GM21723 (cell line): Measurements from ENCODE around the gene TTR.

Experiments used
- ATAC-seq: cut with Tn5 transposase; IDR thresholded peaks from one replicate; pipeline ENCODE4 v1.9.1; 2021; ENCODE audit warnings: mild to moderate bottlenecking, moderate library complexity; ENCODE audit not compliant: unreplicated experiment

The TTR gene

DNA sequence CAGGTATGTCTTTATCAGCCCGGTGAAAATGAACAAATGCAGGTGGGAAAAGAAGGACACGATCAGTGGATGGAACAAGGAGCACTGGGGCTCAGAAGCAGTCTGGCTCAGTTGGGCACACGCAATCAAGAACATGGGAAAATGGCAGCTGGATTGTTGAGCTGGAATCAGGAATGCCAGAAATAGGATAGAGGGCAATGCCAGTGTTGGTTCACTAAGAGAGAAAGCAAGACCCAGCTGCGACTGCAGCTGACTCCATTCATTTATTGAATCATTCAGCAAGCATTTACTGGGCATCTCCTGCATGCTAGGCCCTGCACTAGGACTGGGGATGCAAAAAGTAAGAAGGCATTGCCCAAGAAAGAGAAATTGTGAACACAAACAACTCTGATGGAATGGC lies 13.6 kb upstream of the TTR start:
- no peak for ATAC-seq

DNA sequence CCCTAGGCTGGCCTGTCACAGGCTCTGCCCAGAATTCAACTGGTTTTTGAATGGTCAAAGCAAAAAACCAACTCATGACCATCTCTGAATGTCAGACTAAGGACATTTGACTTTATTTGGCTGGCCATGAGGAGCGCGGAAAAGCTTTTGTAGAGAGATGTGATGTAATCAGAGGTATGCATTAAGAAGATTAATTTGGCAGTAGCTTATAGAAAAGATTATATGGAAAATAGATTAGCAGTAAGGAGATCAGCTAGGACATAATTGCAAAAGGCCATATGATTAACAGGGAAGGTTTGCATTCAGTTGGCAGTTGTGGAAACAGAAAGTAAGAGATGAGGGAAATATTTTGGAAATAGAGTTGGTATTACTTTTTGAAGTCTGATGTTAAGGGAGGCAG lies 12.3 kb upstream of the TTR start:
- no peak for ATAC-seq

DNA sequence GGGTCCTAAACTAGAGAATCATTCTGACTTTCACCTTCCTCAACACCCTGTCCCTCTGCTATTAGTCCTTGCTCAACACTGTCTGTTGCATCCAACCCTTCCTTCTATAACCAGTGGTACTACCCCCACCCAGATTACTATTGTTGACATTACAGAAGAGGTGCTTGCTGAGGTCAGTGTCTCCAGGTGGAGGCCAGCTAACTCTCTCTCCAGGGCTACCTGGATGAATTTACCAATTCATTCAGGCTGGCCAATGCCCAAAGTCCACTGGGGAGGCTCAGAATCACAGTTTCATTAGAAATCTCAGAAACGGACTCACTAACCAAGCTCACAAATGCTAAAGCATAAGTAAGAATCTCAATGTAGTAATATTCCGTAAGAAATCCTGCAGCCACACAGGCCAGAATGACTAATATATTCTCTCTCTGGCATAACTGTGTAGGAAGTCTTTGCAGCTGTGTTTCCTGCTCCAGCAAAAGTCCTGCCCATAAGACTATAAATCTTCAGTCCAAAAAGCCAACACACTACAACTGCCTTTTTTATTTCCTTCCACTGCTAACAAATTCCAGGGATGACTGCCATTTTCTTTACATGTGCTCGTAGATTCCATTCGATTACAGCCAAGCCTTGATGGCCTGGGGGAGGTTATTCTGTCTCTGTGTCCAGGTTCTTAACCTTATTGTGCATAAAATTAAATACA lies 10.0 kb upstream of the TTR start:
- ATAC-seq: no peak

DNA sequence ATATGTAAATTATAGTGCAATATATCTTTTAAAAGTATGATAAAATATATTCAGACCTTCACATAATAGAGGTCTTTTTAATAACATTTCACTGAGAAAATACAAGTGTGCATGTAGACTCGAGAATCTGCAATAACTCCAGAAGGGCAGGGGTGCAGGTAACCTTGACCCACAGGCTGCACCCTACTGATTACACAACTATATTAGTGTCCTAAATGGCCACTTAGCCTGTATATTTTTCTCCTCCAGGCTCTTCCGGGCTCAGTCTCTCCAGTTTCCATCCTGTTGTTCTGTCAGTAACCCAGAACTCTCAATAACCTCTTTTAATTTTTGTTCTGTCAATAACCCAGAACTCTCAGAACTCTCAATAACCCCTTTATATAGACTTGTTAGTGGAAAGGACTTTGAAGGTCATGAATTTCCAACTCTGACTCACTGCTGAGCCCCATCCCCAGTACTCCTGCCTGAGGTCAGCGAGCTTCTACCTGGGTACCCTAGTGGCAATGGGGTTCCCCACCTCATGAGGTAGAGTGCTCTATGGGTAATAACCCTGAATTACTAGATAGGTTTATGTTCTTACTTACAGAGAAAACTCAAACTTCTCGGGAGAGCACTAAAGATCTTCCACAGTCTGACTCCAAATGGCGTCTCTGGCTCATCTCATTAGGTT lies 8.4 kb upstream of the TTR start:
- ATAC-seq: no peak

DNA sequence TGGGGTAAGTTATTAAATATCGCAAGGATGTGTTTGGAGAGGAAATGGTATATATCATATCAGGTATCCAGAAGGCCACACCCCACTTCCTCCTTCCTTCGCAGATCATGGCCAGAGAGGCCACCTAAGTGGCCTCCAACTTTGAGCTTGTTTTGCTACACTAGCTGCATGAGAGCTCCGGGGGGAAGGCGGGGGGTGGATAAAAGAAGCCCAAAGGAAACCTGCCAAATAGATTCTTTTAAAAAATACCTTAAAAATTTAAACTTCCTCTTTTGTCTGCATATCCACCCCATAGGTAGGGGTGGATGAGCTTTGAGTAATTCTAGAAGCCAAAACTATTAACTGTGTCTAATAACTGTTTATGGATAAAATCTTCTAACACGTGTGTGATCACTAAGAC lies 5.7 kb upstream of the TTR start:
- ATAC-seq: no peak

DNA sequence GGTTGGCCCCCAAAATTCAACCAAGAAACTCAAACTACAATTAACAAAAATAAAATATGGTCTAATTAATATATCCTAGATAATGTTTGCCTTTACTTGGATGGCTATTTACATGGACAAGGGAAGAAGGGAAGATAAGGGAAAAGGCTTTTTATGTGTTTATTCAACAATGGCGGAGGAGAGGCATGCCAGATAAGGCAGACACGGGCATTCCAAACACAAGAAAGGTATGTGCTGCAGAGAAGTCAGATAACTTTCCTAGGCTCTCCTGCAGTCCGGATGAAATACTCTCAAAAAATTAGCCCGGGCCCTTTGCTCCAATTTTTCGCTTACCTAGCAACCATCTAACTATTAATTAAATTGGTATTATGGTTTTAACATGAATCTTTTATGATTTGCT lies 5.1 kb upstream of the TTR start:
- ATAC-seq: no peak

DNA sequence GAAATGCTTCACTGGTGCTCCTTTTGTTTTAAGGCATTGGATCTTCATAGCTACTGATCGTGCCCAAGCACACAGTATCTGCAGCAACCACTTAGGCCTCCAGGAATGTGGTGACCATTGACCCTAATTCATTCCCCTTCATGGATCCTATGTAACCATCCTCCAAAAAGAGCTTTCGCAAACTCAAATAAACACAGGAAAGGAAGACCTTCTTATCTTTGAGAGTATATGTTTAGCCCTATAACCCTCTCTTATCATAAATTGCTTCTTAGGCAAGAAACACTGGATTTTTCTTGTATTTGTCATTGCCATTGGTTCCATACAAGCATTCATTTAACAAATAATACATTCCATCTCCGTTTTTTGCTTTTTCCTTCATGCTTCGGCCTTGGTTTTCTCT lies 4.1 kb upstream of the TTR start:
- ATAC-seq: no peak

DNA sequence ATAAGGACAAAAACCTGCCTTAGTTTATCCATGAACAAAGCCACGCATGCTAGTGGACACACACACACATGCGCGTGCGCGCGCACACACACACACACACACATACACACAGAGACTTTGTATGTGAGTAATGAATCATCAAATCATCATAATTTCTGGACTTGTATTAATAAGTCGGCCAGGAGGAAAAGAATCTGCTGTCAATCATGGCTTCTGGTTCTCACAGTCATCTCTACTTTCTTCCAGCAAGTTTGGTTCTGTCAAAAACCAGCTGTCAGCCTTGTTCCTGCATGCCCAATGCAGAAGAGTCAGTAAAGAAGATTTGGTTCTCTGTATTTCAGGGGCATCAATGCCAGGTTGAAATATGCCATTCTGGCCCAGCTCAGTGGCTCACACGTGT lies 1.1 kb upstream of the TTR start:
- no peak for ATAC-seq

DNA sequence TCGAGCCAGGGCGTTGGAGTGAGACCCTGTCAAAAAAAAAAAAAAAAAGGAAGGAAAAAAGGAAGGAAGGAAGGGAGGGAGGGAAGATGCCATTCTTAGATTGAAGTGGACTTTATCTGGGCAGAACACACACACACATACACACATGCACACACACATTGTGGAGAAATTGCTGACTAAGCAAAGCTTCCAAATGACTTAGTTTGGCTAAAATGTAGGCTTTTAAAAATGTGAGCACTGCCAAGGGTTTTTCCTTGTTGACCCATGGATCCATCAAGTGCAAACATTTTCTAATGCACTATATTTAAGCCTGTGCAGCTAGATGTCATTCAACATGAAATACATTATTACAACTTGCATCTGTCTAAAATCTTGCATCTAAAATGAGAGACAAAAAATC lies 564 bp upstream of the TTR start:
- no peak for ATAC-seq

DNA sequence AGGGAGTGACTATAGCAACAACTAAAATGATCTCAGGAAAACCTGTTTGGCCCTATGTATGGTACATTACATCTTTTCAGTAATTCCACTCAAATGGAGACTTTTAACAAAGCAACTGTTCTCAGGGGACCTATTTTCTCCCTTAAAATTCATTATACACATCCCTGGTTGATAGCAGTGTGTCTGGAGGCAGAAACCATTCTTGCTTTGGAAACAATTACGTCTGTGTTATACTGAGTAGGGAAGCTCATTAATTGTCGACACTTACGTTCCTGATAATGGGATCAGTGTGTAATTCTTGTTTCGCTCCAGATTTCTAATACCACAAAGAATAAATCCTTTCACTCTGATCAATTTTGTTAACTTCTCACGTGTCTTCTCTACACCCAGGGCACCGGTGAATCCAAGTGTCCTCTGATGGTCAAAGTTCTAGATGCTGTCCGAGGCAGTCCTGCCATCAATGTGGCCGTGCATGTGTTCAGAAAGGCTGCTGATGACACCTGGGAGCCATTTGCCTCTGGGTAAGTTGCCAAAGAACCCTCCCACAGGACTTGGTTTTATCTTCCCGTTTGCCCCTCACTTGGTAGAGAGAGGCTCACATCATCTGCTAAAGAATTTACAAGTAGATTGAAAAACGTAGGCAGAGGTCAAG lies 955 bp downstream of the TTR start:
- no peak for ATAC-seq

DNA sequence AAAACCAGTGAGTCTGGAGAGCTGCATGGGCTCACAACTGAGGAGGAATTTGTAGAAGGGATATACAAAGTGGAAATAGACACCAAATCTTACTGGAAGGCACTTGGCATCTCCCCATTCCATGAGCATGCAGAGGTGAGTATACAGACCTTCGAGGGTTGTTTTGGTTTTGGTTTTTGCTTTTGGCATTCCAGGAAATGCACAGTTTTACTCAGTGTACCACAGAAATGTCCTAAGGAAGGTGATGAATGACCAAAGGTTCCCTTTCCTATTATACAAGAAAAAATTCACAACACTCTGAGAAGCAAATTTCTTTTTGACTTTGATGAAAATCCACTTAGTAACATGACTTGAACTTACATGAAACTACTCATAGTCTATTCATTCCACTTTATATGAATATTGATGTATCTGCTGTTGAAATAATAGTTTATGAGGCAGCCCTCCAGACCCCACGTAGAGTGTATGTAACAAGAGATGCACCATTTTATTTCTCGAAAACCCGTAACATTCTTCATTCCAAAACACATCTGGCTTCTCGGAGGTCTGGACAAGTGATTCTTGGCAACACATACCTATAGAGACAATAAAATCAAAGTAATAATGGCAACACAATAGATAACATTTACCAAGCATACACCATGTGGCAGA lies 3.6 kb downstream of the TTR start:
- no peak for ATAC-seq

DNA sequence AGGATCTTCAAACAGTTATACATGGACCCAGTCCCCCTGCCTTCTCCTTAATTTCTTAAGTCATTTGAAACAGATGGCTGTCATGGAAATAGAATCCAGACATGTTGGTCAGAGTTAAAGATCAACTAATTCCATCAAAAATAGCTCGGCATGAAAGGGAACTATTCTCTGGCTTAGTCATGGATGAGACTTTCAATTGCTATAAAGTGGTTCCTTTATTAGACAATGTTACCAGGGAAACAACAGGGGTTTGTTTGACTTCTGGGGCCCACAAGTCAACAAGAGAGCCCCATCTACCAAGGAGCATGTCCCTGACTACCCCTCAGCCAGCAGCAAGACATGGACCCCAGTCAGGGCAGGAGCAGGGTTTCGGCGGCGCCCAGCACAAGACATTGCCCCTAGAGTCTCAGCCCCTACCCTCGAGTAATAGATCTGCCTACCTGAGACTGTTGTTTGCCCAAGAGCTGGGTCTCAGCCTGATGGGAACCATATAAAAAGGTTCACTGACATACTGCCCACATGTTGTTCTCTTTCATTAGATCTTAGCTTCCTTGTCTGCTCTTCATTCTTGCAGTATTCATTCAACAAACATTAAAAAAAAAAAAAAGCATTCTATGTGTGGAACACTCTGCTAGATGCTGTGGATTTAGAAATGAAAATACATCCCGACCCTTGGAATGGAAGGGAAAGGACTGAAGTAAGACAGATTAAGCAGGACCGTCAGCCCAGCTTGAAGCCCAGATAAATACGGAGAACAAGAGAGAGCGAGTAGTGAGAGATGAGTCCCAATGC lies 4.6 kb downstream of the TTR start:
- ATAC-seq: no peak

DNA sequence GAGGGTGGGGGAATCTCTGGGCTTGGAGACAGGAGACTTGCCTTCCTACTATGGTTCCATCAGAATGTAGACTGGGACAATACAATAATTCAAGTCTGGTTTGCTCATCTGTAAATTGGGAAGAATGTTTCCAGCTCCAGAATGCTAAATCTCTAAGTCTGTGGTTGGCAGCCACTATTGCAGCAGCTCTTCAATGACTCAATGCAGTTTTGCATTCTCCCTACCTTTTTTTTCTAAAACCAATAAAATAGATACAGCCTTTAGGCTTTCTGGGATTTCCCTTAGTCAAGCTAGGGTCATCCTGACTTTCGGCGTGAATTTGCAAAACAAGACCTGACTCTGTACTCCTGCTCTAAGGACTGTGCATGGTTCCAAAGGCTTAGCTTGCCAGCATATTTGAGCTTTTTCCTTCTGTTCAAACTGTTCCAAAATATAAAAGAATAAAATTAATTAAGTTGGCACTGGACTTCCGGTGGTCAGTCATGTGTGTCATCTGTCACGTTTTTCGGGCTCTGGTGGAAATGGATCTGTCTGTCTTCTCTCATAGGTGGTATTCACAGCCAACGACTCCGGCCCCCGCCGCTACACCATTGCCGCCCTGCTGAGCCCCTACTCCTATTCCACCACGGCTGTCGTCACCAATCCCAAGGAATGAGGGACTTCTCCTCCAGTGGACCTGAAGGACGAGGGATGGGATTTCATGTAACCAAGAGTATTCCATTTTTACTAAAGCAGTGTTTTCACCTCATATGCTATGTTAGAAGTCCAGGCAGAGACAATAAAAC lies 6.5 kb downstream of the TTR start:
- ATAC-seq: no peak

DNA sequence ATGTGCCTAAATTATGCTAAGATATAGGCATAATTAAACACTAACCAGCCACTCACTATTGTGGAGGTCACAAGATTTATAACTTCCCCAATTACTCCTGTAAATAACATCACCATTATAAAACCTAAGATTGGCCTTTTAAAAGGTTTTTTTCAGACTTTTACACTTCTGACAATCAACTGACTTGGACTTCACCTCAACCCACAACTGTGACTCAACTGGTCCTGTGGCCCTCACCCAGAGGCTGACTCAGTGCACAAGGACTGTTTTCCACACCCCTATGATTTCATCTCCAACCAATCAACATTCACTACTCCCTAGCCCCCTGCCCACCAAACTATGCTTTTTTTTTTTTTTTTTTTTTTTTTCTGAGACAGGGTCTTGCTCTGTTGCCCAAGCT lies 11.6 kb downstream of the TTR start:
- no peak for ATAC-seq

DNA sequence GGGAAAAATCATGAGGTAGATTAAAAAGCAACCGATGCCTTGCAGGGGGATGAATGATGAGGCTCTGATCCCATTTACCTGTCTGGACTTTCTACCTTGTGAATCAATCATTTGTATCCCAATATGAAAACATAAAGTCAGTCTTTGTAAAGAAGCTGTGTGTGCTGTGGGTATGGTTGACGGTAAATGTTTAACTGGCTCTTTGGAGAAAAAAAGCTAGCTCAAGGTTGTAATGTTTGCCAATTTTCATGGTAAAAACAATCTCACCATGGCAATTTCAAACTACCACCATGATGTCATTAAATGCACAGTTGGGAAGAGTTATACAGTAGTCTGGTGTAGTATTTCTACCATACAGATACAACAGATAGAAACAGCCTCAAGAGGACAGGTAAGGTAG lies 14.6 kb downstream of the TTR start:
- no peak for ATAC-seq

DNA sequence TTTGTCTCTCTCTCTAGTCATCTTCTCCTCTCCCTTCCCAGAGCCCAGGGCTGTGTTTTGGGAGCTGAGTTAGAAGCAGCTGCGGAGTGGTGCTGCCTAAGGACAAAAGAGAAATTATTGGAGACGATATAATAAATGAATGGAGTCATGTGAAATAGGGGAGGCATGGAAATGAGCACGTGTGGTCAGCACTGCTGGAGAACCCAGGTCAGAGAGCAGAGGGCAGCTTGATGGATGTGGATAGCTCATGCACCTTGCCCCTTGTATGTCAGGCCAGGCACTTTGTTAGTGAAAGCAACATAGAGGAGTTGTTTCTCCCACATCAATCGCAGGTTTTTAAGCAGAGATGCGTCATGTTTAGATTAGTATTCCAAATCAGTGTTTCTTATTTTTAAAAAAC lies 15.7 kb downstream of the TTR start:
- no peak for ATAC-seq

DNA sequence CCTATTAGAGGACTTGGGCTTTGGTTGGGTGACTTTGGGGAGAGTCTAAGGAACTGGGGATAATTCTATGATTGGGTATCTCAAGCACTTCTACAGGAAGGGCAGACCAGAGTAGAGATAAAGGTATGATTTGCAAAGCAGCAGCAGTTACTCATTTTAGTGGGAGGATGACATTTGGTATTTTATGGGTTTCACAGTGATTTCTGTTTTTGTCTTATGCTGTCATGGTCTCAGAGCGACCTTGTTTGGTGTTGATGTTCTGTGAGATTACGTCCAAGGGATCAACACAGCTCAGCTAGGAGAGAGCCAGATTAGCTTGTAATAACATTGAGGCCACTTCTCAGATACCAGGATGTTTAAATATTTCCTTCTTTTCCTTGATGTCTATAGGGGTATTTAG lies 18.2 kb downstream of the TTR start:
- no peak for ATAC-seq

DNA sequence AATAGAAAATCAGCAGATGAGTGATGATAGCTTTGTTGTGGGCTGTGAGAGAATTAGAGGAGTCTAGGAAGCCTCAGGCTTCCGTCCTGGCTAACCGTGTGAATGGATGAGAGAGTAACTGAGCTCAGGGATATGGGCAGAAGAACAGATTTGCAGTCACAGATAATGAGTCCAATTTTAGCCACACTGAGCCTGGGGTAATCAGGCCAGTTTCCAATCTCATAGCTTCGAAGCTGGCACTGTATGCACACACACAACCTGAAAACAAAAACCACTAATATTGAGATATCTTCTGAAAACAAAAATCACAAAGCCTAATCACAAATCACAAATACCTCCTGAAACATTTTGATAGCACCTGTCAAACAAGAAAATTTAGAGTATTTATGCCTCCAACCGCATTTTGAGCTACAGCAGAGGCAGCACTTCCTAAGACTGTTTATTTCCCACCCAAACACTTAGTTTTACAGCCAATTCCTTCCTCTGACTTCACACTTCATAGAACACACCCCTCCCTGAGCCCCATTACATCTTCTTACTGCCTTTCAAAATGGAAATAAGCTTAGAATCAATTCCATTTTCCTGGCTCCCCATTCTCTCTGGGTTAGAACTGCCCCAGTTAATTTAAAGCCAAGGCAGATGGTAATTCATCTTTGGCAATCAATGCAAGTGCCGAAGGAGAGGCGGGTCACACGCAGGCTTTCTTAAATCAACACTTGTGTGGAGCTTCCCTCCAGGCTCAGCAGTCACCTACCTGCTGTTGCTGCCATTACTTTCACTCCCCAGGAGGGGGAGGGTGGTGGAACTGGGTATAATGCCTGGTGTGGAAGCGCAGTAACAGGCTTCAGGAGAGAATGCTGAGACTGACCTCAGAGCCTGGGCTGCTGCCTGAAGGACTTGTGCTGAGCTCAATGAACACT lies 18.9 kb downstream of the TTR start:
- ATAC-seq: no peak

DNA sequence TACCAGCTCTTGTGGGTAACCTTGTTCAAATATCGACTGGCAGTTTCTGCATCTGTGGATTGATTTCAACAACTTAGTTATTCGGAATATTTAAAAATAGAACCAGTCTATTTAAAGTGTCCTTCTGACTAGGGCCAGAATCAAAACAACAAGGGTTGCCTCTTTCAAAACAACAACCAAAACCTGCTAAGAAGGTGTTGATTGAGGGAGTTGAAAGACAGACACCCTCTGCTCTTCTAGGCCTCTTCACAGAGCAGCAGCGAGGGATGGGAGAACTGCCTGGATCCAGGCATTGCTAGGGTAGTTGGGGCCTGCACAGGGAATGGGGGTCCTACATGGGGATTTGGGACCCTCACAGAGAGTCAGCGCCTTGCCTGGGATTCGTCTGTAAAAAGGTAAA lies 19.8 kb downstream of the TTR start:
- no peak for ATAC-seq
